Body of pancreas (tissue), 4 donors: ENCODE data around the gene EEPD1. TPM values are rescaled to one million over a fixed set of nuclear protein-coding genes. Genes with fewer than 3 reads are reported as not detected.

Experiments used
- ATAC-seq: fragments of 150-250 bp; one replicate; pipeline ENCODE4 v1.9.1; 2016
- DNase-seq, 4 donors: peaks; one replicate each; pipeline ENCODE4 v3.0.0-alpha.2; 2019
- H3K27ac ChIP-seq, 4 donors: fragments of 200-600 bp; sonication (generic); 1 replicate in 3 of 4; 2 replicates in 1 of 4; pipeline versions ENCODE4 v1.5.1 to v1.6.1; 2016 to 2019; ENCODE audit warnings: mild to moderate bottlenecking in 1 of 4, mixed read lengths in 1 of 4, moderate library complexity in 1 of 4
- H3K27me3 ChIP-seq, 2 donors: fragments of 200-600 bp; sonication (generic); one replicate each; pipeline ENCODE4 v1.6.0; 2016; ENCODE audit warnings: mild to moderate bottlenecking in 1 of 2
- H3K36me3 ChIP-seq, 2 donors: fragments of 200-600 bp; sonication (generic); replicated peaks in 1 of 2; 2 replicates each; pipeline ENCODE4 v1.5.1; 2016; ENCODE audit warnings: low read depth in 2 of 2; ENCODE audit not compliant: insufficient read depth in 1 of 2
- H3K4me1 ChIP-seq: fragments of 200-600 bp; sonication (generic); one replicate; pipeline ENCODE4 v1.6.0; 2016
- H3K4me3 ChIP-seq, 2 donors: fragments of 200-600 bp; sonication (generic); 1 replicate in 1 of 2; 2 replicates in 1 of 2; pipeline ENCODE4 v1.5.1; 2016 to 2019
- H3K9me3 ChIP-seq, 3 donors: fragments of 200-600 bp; sonication (generic); 1 replicate in 2 of 3; 2 replicates in 1 of 3; pipeline ENCODE4 v1.5.1; 2016
- POLR2A ChIP-seq, 3 donors: fragments of 450-650 bp; IDR thresholded peaks; one replicate each; pipeline ENCODE4 v1.6.1; 2016; ENCODE audit warnings: antibody characterized with exemption in 3 of 3, mild to moderate bottlenecking in 2 of 3
- WGBS, 2 donors: methylation state at CpG; one replicate each; pipeline ENCODE4 v1.1.5; 2017; 5-methylcytosine and 5-hydroxymethylcytosine counted together
- intact Hi-C: fragments of 100-400 bp; cut with DNase I; formaldehyde crosslinking; loops from one replicate; pipeline ENCODE4 v1.15.1; 2023
- total RNA-seq, 2 donors: library from RNA; depleted of rRNA; stranded (reverse); fragments of >200 nt; gene quantifications; one replicate each; pipeline ENCODE4 v1.1.0, GENCODE V29; 2016
- TF ChIP-seq, protein P1 (sequence below), 7 experiments: fragments of 450-650 bp in 4 of 7; fragments of 200-600 bp in 3 of 7; sonication (generic) in 3 of 7; IDR thresholded peaks; one replicate each; pipeline ENCODE4 v1.5.1; 2016 to 2019; ENCODE audit warnings: antibody characterized with exemption in 7 of 7

Gene EEPD1
- total RNA-seq, 2 donors from 2014 or later = 13.5 to 24.1 TPM

DNA sequence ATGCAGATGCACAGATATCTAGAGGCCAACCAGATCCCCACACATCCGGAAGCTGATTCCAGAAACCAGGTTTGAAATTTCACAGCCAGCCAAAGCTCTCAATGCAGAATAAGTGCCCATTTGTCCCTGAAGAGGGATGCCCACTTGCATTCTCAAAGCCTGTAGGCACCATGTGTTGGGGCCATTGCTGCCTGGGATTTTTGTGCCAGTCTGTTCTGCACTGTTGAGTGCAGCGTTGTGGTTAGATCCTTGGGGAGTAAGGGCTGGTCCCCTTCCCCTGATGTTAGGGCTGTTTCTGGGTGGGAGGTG, 62.4 kb downstream of the EEPD1 start:
- no peaks in the 10 kb centered on the region for H3K27me3 ChIP-seq
- H3K36me3 ChIP-seq = no peaks in the 10 kb centered on the region
- H3K4me3 ChIP-seq = no peak overlapping the region
- TF ChIP-seq, protein P1, sequence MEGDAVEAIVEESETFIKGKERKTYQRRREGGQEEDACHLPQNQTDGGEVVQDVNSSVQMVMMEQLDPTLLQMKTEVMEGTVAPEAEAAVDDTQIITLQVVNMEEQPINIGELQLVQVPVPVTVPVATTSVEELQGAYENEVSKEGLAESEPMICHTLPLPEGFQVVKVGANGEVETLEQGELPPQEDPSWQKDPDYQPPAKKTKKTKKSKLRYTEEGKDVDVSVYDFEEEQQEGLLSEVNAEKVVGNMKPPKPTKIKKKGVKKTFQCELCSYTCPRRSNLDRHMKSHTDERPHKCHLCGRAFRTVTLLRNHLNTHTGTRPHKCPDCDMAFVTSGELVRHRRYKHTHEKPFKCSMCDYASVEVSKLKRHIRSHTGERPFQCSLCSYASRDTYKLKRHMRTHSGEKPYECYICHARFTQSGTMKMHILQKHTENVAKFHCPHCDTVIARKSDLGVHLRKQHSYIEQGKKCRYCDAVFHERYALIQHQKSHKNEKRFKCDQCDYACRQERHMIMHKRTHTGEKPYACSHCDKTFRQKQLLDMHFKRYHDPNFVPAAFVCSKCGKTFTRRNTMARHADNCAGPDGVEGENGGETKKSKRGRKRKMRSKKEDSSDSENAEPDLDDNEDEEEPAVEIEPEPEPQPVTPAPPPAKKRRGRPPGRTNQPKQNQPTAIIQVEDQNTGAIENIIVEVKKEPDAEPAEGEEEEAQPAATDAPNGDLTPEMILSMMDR (IDR thresholded peaks at IDR 0.05) = no peak
- no peak for TF ChIP-seq POLR2A (IDR thresholded peaks at IDR 0.05)
- intact Hi-C loops = no loop called here
- 92 to 100% methylated on average over 2 of the region's 2 CpGs for WGBS, 2 donors
- no peak for ATAC-seq
- DNase-seq = no peak
- H3K27ac ChIP-seq = no peak overlapping the region
- peaks cover 18% of the 10 kb centered on the region for H3K4me1 ChIP-seq
- H3K9me3 ChIP-seq = no peaks in the 10 kb centered on the region

DNA sequence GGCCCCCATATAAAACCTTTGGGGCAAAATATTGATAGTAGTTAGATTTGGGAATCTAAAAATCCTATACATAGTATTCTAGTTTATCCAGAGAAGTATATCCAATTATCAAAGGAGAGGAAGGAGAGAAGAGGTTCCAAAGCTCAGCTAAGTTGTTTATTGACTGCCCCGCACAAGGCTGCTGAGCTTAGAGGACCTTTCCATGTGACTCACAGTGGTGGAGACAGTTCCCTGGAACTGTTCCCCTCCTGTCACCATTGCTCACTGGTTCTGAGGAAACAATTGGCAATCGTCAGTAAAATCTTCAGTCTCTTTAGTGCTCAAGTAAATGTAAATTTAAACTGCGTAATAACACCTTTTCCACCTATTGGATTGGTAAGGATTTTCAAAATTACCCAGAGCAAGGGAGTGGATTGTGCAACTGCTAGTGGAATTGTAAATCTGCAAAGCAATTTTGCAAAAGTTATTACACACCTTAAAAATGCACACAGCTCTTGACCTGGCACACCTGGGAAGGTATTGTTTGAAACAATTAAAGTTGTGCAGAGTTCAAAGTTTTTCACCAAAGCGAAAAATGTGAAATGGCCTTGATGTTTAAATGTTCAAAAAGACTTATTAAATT, 63.1 kb downstream of the EEPD1 start:
- Histone ChIP-seq H3K27ac (no peak overlapping the region), H3K4me1 (peaks cover 18% of the 10 kb centered on the region), H3K9me3 (no peaks in the 10 kb centered on the region), H3K27me3 (no peaks in the 10 kb centered on the region), H3K4me3 (no peak overlapping the region), H3K36me3 (no peaks in the 10 kb centered on the region)
- WGBS, 2 donors = 68% methylated on average over 4 of the region's 4 CpGs
- DNase-seq (peak in 3 of 4 donors; percentile 29 to 60 (median 41)), ATAC-seq (peak; percentile 59)
- intact Hi-C loops = no loop called here
- TF ChIP-seq, protein P1 (IDR thresholded peaks at IDR 0.05) = no peak
- TF ChIP-seq POLR2A (IDR thresholded peaks at IDR 0.05) = no peak

- Histone ChIP-seq H3K27ac (peak overlapping the region in 1 of 4 donors; percentile 8), H3K4me1 (peaks cover 18% of the 10 kb centered on the region), H3K27me3 (no peaks in the 10 kb centered on the region), H3K4me3 (no peak overlapping the region), H3K9me3 (no peaks in the 10 kb centered on the region), H3K36me3 (no peaks in the 10 kb centered on the region)
- ATAC-seq = no peak
- intact Hi-C loops = no loop called here
- TF ChIP-seq, protein P1 (IDR thresholded peaks at IDR 0.05) = no peak
- no peak for TF ChIP-seq POLR2A (IDR thresholded peaks at IDR 0.05)
- WGBS, 2 donors = 94 to 100% methylated on average over 4 of the region's 4 CpGs
- no peak for DNase-seq
These were observed 64.3 kb downstream of the EEPD1 start for GRCh38 chr7:36217211-36217960.

DNA sequence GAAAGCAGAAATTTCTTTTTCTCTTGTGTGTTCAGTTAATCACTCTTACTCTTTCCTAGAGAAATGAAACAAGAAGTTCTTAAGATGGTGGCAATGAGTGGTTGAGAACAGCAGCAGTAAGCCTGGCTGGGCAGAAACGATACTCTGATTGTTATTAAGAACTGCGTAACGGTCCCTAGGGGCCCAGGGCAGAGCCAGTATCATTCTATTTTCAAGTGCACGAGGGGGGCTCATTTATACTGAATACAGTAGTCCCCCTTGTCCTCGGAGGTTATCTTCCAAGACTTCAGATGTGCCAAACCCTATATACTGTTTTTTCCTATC, 64.9 kb downstream of the EEPD1 start:
- 81 to 89% methylated on average over 5 of the region's 5 CpGs for WGBS, 2 donors
- peaks cover 18% of the 10 kb centered on the region for H3K4me1 ChIP-seq
- no peak for ATAC-seq

More for the DNA sequence above, 64.9 kb downstream of the EEPD1 start:
- no peaks in the 10 kb centered on the region for H3K27me3 ChIP-seq
- no peaks in the 10 kb centered on the region for H3K9me3 ChIP-seq
- TF ChIP-seq, protein P1 (IDR thresholded peaks at IDR 0.05) = no peak
- TF ChIP-seq POLR2A (IDR thresholded peaks at IDR 0.05) = no peak
- intact Hi-C loops = no loop called here
- H3K36me3 ChIP-seq = no peaks in the 10 kb centered on the region
- DNase-seq = no peak
- H3K4me3 ChIP-seq = no peak overlapping the region
- H3K27ac ChIP-seq = no peak overlapping the region
